HepG2 (cell line): ENCODE data around the gene CCSER1. TPM values are rescaled to one million over a fixed set of nuclear protein-coding genes. Genes with fewer than 3 reads are reported as not detected.

Experiments used
- ATAC-seq: fragments of 200-7000 bp; cut with Tn5 transposase; 3 replicates; pipeline ENCODE4 v1.9.1; 2020; ENCODE audit warnings: mild to moderate bottlenecking, moderate library complexity
- BruUV-seq: library from RNA; stranded (reverse); fragments of 400-500 nt; replicated peaks from 2 replicates; lab custom pipeline; 2021; lab: Mats Ljungman, UMichigan
- CTCF ChIA-PET: fragments of 300-600 bp; formaldehyde crosslinking; extraction: SDS; loops from one replicate; lab custom pipeline; 2021; ENCODE audit warnings: low total read pairs, inconsistent platforms, low intra/inter-chr PET ratio; lab: Yijun Ruan, JAX
- POLR2A ChIA-PET: fragments of 350-600 bp; sonication (Branson Sonifier 250); formaldehyde crosslinking; loops from one replicate; lab custom pipeline; 2020; ENCODE audit warnings: antibody characterized with exemption, inconsistent platforms; lab: Yijun Ruan, JAX
- DNase-seq: peaks from one replicate; pipeline ENCODE4 v3.0.0-alpha.2; 2015; ENCODE audit warnings: low spot score
- FAIRE-seq: peaks from 3 replicates; lab custom pipeline; 2011; peaks lifted over from hg19 to GRCh38; lab: Jason Lieb, UNC
- H2AFZ ChIP-seq: one replicate; pipeline ENCODE4 v1.6.1; 2011; ENCODE audit warnings: low read length, inconsistent platforms
- H3K27ac ChIP-seq: fragments of 300-600 bp; 3 replicates; pipeline ENCODE4 v1.8.0; 2011; ENCODE audit warnings: mixed run types, mild to moderate bottlenecking, mixed read lengths, low read length, inconsistent platforms; ENCODE audit not compliant: insufficient read depth; ENCODE audit errors: extremely low read length
- H3K27me3 ChIP-seq, 2 experiments: fragments of 200-600 bp in 1 of 2; 2 replicates in 1 of 2; 3 replicates in 1 of 2; pipeline versions ENCODE4 v1.6.0 to v1.8.0; 2011; ENCODE audit warnings: low read length in 2 of 2, mild to moderate bottlenecking in 2 of 2, moderate library complexity in 2 of 2, inconsistent platforms in 1 of 2; ENCODE audit not compliant: insufficient read depth in 2 of 2, control insufficient read depth in 1 of 2
- H3K36me3 ChIP-seq, 2 experiments: fragments of 200-600 bp in 1 of 2; replicated peaks in 1 of 2; 2 replicates in 1 of 2; 3 replicates in 1 of 2; pipeline versions ENCODE4 v1.5.1 to v1.8.0; 2011; ENCODE audit warnings: low read length in 2 of 2, inconsistent platforms in 1 of 2; ENCODE audit not compliant: insufficient read depth in 2 of 2, control insufficient read depth in 1 of 2
- H3K4me1 ChIP-seq: 2 replicates; pipeline ENCODE4 v1.5.1; 2012; ENCODE audit warnings: low read length, inconsistent platforms; ENCODE audit not compliant: insufficient read depth
- H3K4me2 ChIP-seq: 2 replicates; pipeline ENCODE4 v1.6.0; 2011; ENCODE audit warnings: low read depth, low read length, inconsistent platforms
- H3K4me3 ChIP-seq, 3 experiments: fragments of 200-600 bp in 1 of 3; sonication (generic), shearing (Covaris generic) in 1 of 3; replicated peaks in 1 of 3; 2 replicates each; pipeline ENCODE4 v1.5.1; 2011 to 2016; ENCODE audit warnings: low read length in 3 of 3, inconsistent platforms in 2 of 3, low read depth in 2 of 3, mild to moderate bottlenecking in 2 of 3, control low read depth in 1 of 3, mixed read lengths in 1 of 3; ENCODE audit not compliant: insufficient read depth in 1 of 3
- H3K79me2 ChIP-seq: one replicate; pipeline ENCODE4 v1.6.1; 2011; ENCODE audit warnings: low read length, inconsistent platforms; ENCODE audit not compliant: insufficient read depth
- H3K9ac ChIP-seq: 2 replicates; pipeline ENCODE4 v1.6.0; 2011; ENCODE audit warnings: mild to moderate bottlenecking, low read depth, low read length, inconsistent platforms; ENCODE audit not compliant: insufficient read depth
- H3K9me3 ChIP-seq: 2 replicates; pipeline ENCODE4 v1.5.1; 2012; ENCODE audit warnings: mild to moderate bottlenecking, low read length
- H4K20me1 ChIP-seq: 2 replicates; pipeline ENCODE4 v1.6.0; 2011; ENCODE audit warnings: inconsistent platforms, mild to moderate bottlenecking, low read length, moderate library complexity; ENCODE audit not compliant: insufficient read depth
- FOXP1 ChIP-seq, 2 experiments: fragments of 450-650 bp in 1 of 2; IDR thresholded peaks; 2 replicates each; pipeline ENCODE4 v1.6.1; 2017 to 2018; ENCODE audit warnings: antibody characterized with exemption in 1 of 2
- KDM5A ChIP-seq: fragments of 200-600 bp; sonication (generic); IDR thresholded peaks from 2 replicates; pipeline ENCODE4 v1.7.0; 2018; ENCODE audit warnings: antibody characterized with exemption, mild to moderate bottlenecking, low read length, borderline replicate concordance
- MAFF ChIP-seq: IDR thresholded peaks from 2 replicates; pipeline ENCODE4 v1.6.1; 2011; ENCODE audit warnings: low read depth, low read length, improper control_type of control experiment
- MEIS2 ChIP-seq: sonication (generic); formaldehyde crosslinking; IDR thresholded peaks from 2 replicates; pipeline ENCODE4 v1.9.0; 2021; ENCODE audit warnings: mild to moderate bottlenecking, missing genetic modification reagents
- MZF1 ChIP-seq: sonication (generic); formaldehyde crosslinking; IDR thresholded peaks from 2 replicates; pipeline ENCODE4 v1.8.1; 2023; ENCODE audit warnings: mild to moderate bottlenecking, missing genetic modification reagents, borderline replicate concordance
- NAIF1 ChIP-seq: sonication (generic); formaldehyde crosslinking; IDR thresholded peaks from 2 replicates; pipeline ENCODE4 v1.5.0; 2020; ENCODE audit warnings: mild to moderate bottlenecking, missing genetic modification reagents, borderline replicate concordance
- NPAS2 ChIP-seq: sonication (generic); formaldehyde crosslinking; IDR thresholded peaks from 2 replicates; pipeline ENCODE4 v1.8.0; 2022; ENCODE audit warnings: mild to moderate bottlenecking, missing genetic modification reagents, borderline replicate concordance
- NR2F6 ChIP-seq, 2 experiments: IDR thresholded peaks; 2 replicates each; pipeline ENCODE4 v1.6.1; 2016; ENCODE audit warnings: antibody characterized with exemption in 1 of 2, mild to moderate bottlenecking in 1 of 2
- XBP1 ChIP-seq: sonication (generic); formaldehyde crosslinking; IDR thresholded peaks from 2 replicates; pipeline ENCODE4 v1.5.0; 2020; ENCODE audit warnings: missing genetic modification reagents
- ZNF160 ChIP-seq: sonication (generic); formaldehyde crosslinking; IDR thresholded peaks from 2 replicates; pipeline ENCODE4 v1.8.0; 2022; ENCODE audit warnings: mild to moderate bottlenecking, inconsistent platforms, missing genetic modification reagents
- ZNF30 ChIP-seq: sonication (generic); formaldehyde crosslinking; IDR thresholded peaks from 2 replicates; pipeline ENCODE4 v1.5.0; 2020; ENCODE audit warnings: mild to moderate bottlenecking, missing genetic modification reagents
- ZNF383 ChIP-seq: sonication (generic); formaldehyde crosslinking; IDR thresholded peaks from 2 replicates; pipeline ENCODE4 v1.4.0; 2020; ENCODE audit warnings: missing genetic modification reagents, mild to moderate bottlenecking, borderline replicate concordance
- ZNF543 ChIP-seq: sonication (generic); formaldehyde crosslinking; IDR thresholded peaks from 2 replicates; pipeline ENCODE4 v1.4.0; 2020; ENCODE audit warnings: mild to moderate bottlenecking, missing genetic modification reagents
- ZNF737 ChIP-seq: sonication (generic); formaldehyde crosslinking; IDR thresholded peaks from 2 replicates; pipeline ENCODE4 v1.5.0; 2020; ENCODE audit warnings: missing genetic modification reagents, mild to moderate bottlenecking, borderline replicate concordance
- WGBS: methylation state at CpG from one replicate; pipeline ENCODE4 v1.1.6; 2017; ENCODE audit warnings: low lambda C conversion rate; 5-methylcytosine and 5-hydroxymethylcytosine counted together
- in situ Hi-C: cut with HindIII; loops from 2 replicates; pipeline ENCODE4 v1.10.0; 2017; ENCODE audit warnings: low pct_unique_long_range_greater_than_20kb; ENCODE audit not compliant: extremely low pct_ligation_motif_present
- intact Hi-C: fragments of 100-400 bp; cut with micrococcal nuclease; formaldehyde crosslinking; loops from one replicate; pipeline ENCODE4 v1.10.0; 2022; ENCODE audit not compliant: unreplicated experiment
- polyA plus RNA-seq, 8 experiments: library from polyadenylated mRNA; depleted of rRNA in 3 of 8; stranded (reverse) in 7 of 8; unstranded in 1 of 8; fragments of >200 nt; fragmentation: Illumina TruSeq in 4 of 8; extraction: Trizol in 4 of 8; gene quantifications; 2 replicates each; pipeline versions ENCODE4 v1.2.1 to v1.2.3, GENCODE V29; 2011 to 2016; ENCODE audit warnings: low read depth in 4 of 8, missing spikeins in 1 of 8, mixed read lengths in 1 of 8; ENCODE audit not compliant: insufficient read depth in 1 of 8
- total RNA-seq, 5 experiments: library from RNA; depleted of rRNA; stranded (reverse); fragments of >200 nt; fragmentation: Illumina TruSeq; extraction: Trizol; gene quantifications; 2 replicates each; pipeline ENCODE4 v1.2.3, GENCODE V29; 2016; ENCODE audit warnings: low read depth in 1 of 5
- TF ChIP-seq, protein P1 (sequence below): sonication (generic); formaldehyde crosslinking; IDR thresholded peaks from 2 replicates; pipeline ENCODE4 v1.4.0; 2020; ENCODE audit warnings: missing genetic modification reagents

The CCSER1 gene
- total and polyA plus RNA-seq, 2 of the 13 experiments (the other 11 are each of a cell fraction or from before 2014, with no cell fraction given), result not detected

DNA sequence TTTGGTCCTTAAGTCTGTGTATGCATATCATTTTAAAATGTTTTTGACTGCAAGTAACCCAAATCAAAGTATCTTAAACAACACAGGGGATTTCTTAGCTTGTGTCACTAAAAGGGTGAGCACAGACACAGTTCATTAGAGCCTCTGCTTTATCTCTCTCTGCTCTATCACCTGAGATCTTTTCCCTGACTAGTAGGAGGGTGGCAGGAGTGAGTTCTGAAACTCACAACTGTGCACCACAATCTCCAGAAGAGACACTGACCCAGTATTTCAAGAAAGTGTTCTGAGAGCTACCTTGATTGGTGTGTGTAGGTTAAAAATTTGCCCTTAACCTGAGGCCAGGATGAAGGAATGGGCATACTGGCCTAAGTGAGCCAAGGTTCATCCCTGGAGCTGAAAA lies 24.8 kb downstream of the CCSER1 start (continued):
- TF ChIP-seq NPAS2 (CRISPR knock-in tag) (no peak), ZNF30 (CRISPR knock-in tag) (no peak), FOXP1 (IDR thresholded peaks at IDR 0.05) (no peak), FOXP1 (CRISPR knock-in tag; IDR thresholded peaks at IDR 0.05) (no peak), MEIS2 (CRISPR knock-in tag) (no peak), MAFF (no peak), ZNF160 (CRISPR knock-in tag) (no peak), NR2F6 (IDR thresholded peaks at IDR 0.05) (no peak), NR2F6 (CRISPR knock-in tag; IDR thresholded peaks at IDR 0.05) (no peak), ZNF737 (CRISPR knock-in tag) (no peak), XBP1 (CRISPR knock-in tag) (no peak), KDM5A (no peak)
- TF ChIP-seq, all 625 proteins: peak for 0

GRCh38 chr4:90159193-90159592 lies 32.0 kb downstream of the CCSER1 start:
- Histone ChIP-seq H3K36me3 (no peaks in the 10 kb centered on the region), H4K20me1 (no peaks in the 10 kb centered on the region), H3K79me2 (no peaks in the 10 kb centered on the region), H3K27me3 (no peaks in the 10 kb centered on the region), H2AFZ (no peak overlapping the region), H3K4me1 (no peaks in the 10 kb centered on the region), H3K27ac (no peak overlapping the region), H3K9me3 (no peaks in the 10 kb centered on the region), H3K4me3 (no peak overlapping the region), H3K9ac (no peak overlapping the region), H3K4me2 (no peak overlapping the region)
- ChIA-PET CTCF (no interaction called here), POLR2A (no interaction called here)
- TF ChIP-seq ZNF737 (CRISPR knock-in tag), result no peak
- TF ChIP-seq, protein P1, sequence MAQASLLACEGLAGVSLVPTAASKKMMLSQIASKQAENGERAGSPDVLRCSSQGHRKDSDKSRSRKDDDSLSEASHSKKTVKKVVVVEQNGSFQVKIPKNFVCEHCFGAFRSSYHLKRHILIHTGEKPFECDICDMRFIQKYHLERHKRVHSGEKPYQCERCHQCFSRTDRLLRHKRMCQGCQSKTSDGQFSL (CRISPR knock-in tag), result no peak
- no peak for TF ChIP-seq ZNF383 (CRISPR knock-in tag)
- no peak for TF ChIP-seq ZNF543
- TF ChIP-seq MZF1 (CRISPR knock-in tag), result no peak
- no peak for TF ChIP-seq NAIF1 (CRISPR knock-in tag)
- in situ Hi-C loops, result no loop called here
- WGBS, result 0% methylated on average over 1 of the region's 1 CpG
- DNase-seq, result no peak
- intact Hi-C loops, result no loop called here
- no peak for ATAC-seq
- FAIRE-seq, result no peak
- no TSS peak for BruUV-seq
